D341Med (cell line): ENCODE results near the gene DIMT1.

Source experiments
- DNase-seq: peaks from one replicate; pipeline ENCODE4 v3.0.0; 2012; ENCODE audit warnings: low spot score

DIMT1 gene

DNA sequence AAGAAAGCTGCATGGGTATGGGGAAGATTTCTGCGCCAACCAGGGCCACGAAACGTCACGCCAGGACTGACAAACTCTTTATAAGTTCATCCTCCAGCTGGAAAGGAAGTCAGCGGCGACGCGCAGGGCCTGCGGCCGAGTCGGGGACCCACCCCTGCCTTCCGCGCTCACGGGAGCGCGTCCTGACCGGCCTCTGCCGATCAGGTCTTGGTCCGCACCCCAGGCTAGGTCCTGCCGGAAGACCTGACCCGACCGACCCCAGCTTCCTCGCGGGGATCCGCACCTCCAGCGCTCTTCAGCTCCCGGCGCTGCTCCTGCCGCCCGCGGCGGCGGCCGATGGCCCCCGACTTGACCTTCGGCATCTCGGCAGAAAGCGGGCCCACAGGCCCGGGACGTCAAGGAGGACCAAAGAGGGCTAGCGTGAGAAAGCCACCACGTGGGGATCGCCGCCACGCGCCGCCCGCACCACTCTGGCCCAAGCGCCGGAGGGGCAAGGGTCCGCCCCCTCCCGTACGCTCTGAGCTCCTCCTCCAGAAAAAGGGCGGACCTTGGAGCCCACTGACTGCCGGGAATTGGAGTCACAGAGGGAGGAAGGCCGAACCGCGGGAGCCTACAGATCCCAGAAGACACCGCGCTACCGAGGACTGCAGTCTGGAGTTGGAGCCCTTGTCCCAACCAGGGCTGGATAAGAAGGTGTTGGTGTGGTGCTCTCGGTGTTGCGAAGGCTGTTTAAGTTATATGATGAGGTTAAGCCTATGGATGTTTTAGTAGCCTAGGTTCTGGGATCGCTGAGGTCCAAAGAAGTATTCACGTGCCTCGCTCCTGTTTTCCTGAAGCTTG, at the start of gene DIMT1:
DIMT1 (minus strand) TSS at position 495 of the 840 bp plus-strand sequence; CDS start at position 362, 133 bp downstream.
- peak; percentile 92 for DNase-seq

GRCh38 chr5:62450259-62450658, 46.6 kb upstream of the DIMT1 start:
- DNase-seq, result no peak

- DNase-seq, result no peak
Measured at GRCh38 chr5:62448528-62448927, 44.8 kb upstream of the DIMT1 start.

DNA sequence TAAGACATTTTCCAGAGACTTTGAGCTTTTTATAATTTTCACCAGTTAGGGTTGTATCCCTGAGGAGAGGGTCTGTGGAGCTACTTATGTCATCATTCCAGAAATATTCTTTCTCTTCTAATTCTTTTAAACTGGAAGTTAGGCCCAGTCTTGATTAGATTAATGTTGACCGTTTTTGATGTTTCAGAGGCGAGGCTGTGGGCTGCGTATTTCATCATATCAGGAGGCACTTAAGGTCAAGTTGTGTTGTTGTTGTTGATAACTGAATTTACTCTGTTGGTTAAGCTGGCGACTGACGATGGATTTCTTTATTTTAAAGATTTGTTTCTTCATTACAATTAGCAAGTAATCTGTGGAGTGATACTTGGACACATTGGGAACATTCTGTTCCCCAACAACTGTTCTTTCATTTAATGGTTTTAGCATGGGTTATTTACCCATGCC, 28.9 kb upstream of the DIMT1 start:
- DNase-seq, result no peak

DNA sequence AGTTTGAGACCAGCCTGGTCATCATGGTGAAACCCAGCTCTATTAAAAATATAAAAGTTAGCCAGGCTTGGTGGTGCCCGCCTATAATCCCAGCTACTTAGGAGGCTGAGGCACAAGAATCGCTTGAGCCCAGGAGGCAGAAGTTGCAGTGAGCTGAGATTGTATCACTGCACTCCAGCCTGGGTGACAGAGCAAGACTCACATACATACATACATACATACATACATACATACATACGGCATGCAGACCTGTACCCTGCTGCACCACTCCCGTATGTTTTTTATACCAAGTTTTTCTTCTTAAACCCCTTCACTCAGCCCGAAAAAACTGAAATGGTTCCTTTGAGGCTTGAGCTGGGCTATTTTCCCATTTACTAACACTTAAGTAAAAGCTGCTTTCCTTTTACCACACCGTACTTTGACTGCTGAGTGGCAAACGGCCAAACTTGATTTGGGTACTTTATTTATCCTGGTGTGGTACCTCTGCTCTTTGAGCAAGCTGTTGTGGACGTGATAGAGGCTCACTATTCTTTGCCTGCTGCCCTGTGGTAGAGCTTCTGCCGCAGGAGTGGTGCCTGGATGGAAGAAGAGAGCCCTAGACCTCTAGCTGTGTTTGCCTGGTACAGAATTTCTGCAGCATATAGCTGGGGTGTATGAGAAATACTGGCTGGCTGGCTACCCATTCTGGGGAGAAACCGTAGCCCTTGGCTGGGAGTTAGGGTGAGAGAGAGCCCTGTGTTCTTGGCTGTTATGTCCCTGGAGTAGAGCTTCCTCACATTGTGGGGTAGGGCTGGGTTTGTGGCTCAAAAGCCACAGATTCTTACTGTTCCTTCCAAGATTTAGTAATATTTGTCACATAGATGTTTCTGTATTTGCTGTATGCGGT, 28.3 kb upstream of the DIMT1 start:
- no peak for DNase-seq

GRCh38 chr5:62424763-62425162, 21.1 kb upstream of the DIMT1 start:
- DNase-seq, result no peak

GRCh38 chr5:62421414-62421813, 17.7 kb upstream of the DIMT1 start:
- DNase-seq, result no peak

DNA sequence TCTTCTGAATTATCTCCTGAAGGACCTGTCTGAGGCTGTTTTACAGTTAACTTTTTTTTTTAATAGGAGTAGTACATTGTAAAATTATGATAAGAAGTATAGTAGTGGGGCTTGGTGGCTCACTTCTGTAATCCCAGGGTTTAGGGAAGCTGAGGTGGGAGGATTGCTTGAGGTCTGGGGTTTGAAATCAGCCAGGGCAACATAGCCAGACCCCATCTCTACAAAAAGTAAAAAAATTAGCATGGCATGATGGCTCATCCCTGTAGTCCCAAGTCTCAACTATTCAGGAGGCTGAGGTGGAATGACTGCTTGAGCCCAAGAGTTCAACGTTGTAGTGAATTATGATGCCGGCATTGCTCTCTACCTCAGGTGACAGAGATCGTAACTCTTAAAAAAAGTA, 15.9 kb upstream of the DIMT1 start:
- DNase-seq, result no peak

DNA sequence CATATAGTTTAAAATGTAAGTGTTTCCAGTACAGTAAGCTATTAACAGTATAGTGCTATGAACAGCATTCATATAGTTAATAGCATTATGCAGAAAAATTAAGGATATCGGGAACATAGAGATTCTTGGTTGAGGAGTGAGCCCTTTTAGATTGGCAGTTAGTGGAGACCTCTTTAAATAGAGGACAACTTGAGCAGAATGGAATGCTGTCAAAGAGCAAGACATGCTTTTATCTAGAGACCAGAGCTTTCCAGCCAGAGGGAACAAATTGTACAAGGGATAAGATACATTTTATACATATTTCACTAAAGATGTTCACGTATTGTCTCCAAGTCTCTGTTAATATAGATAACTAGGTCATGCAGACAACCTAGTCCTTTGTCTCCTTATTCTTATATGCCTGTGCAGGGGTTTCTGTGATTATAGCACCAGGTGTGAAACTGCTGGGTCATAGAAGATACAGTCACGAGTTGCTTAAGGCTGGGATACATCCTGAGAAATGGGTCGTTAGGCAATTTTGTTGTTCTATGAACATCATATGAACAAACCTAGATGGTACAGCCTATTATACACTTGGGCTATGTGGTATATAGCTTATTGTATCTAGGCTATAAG, 14.9 kb upstream of the DIMT1 start:
- DNase-seq, result no peak

DNA sequence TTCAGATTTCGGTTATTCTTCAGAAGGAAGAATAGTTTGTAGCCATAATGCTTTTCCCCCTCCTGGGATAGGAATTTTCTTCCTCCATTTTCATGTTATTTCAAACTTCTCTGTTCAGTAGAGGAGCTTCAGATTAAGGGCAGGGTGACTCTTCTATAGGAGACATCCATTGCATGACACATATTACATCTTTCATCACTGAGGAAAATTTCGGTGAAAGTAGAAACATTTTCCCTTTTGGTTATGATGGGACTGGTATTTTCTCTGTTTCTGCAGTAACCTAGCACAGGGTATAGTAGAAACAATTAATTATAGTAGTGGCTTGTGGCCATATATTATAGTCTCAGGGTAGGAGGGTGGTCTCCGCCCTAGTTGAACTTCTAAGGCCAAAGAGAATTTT, 10.0 kb upstream of the DIMT1 start:
- DNase-seq, result no peak

DNA sequence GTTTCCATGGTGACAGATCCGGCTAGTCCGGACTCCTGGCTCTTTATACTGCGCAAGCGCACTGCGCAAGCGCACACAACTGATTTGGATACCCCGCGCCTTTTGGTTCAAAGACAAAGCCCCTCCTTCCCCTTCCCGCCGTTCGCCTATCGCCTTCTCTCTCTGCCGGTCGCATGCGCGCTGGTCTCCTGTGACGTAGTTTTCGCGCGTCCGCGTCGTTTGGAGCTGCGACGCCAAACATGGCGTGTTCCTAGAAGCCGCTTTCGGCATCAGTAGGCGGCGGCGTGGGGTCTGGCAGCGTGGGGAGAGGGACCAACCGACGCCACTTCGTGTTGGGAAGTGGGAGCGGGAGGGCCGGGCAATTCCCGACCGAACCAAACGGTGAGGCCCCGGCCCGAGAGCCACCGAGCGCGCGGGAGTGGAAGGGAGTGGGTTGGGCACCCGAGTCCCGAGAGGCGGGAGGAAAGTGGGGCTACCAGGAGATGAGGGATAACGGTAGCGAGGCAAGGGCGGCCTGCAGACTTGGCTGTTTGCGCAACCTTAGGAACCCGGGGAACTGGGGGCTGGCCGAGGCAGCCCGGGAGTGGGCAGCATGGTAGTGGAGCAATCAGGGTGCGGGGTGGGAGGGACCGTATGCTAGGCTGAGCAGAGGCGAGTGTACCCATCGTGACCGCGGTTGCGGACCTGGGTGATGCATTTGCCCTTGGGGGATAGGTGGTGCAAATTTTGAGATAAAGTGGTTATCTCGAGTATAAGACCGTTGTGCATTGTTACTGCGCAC, 9.0 kb upstream of the DIMT1 start, which contains the start of gene IPO11:
IPO11 (plus strand) TSS at position 215 of the 781 bp plus-strand sequence. CDS start 24,517 bp downstream, outside the sequence.
- peak; percentile 93 for DNase-seq

DNA sequence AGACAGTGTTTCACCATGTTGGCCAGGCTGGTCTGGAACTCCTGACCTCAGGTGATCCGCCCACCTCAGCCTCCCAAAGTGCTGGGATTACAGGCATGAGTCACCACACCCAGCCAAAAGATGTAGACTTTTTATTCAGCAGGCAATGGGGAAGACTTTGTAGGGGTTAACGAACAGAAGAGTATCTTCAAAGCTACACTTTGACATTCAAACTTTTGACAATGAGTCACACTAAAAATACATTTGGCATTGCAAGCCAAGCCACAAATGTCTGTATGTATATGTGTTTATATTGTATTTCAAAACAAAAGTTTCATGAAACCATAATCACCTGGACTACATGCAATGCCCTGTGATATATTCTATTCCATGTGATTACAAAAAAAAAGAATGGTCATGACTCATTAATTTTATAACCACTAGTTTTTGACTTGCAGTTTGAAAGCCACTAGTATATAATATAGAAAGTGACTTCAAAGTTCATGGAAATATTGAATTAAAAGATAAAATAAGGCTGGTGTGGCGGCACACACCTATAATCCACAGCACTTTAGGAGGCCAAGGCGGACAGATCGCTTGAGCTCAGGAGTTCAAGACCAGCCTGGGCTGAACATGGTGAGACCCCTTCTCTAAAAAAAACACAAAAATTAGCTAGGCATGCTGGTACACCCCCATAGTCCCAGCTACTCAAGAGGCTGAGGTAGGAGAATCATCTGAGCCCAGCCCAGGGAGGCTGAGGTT, 8.3 kb downstream of the DIMT1 start:
- no peak for DNase-seq

DNA sequence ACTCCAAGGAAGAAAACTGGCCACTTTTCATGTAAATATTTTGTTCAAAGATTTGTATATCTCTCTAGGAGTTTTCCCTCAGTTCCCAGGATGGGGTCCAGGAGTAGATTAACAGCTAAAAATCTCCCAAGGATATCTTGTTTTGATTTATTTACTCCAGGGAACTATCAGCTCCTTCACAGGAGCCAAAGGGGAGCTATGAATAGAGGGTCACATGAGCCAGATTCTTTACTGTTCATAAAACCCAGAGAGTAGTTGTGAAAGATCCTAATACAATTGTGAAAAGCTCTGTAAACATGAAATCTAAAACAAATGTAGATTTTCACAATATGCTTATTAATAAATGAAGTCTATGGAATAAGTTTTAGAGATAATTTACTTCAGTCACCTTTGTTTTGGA, 16.9 kb downstream of the DIMT1 start:
- no peak for DNase-seq

GRCh38 chr5:62385816-62386400, 17.8 kb downstream of the DIMT1 start:
- no peak for DNase-seq

DNA sequence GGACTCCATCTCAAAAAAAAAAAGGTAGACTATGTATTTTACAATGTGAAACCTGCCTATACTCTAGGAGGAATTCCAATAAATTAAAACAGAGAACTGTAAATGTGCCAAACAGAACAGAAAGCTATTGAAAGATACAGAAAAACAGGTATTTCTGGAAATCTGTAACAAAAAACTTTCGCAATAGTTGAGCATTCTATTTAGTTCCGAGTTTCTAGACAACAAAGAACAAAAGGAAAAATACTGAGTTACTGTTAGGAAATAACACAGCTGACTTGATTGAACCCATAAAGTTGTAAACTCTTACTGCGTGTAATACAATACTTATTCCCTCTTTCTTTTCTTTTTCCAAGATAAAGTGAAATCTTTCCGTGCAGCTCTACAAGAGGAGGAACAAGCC, 18.6 kb downstream of the DIMT1 start:
- no peak for DNase-seq

DNA sequence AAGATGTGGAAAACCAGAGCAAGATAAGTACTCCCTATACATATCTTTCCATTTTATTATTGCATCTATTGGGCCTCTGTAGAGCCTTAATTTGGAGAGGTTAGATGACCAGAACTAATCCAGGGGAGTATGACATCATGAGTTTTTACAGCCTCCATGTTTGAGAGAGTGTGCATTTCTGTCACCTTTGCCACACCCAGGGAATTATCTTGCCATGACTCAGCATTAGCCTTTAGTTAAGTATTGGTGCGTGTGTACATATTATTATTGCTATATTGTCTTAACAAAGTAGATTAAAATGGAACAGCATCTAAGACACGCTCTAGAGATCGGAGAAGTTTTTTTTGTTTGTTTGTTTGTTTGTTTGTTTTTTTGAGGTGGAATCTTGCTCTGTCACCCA, 27.6 kb downstream of the DIMT1 start:
- DNase-seq, result no peak

DNA sequence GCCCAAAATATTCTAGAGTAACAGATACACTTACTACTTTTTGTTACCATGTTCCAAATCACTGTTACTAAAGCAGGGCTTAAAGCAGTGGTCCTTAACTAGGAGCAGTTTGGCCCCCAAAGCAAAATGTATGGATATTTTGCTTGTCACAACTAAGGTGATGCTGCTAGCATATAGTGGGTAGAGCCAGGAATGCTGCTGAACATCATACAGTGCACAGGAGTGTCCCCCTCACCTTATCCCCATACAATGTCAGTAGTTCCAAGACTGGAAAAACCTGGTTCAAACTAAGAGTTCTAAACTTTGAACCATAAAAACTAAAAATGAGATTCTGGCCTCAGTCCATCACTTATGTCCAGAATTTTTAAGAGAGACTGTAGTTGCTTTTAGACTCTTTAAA, 28.1 kb downstream of the DIMT1 start:
- DNase-seq, result no peak

- DNase-seq, result no peak
Measured at GRCh38 chr5:62374090-62374489, 29.6 kb downstream of the DIMT1 start.

DNA sequence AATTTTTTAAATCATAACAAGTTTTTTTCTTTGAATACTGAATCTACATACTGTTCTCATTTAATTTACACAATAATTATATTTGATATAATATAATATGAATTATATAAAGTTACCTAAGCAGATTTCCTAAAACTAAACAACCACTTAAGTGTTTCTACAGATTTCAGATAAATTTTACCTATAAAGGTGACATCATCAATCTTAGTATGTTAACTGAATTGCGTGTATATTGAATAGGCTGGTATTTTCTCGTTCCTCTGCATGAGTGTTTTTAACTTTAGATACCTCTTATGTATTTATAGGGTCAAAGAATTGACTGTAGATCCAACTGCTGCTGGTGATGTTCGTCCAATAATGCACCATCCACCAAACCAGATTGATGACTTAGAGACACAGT, 30.3 kb downstream of the DIMT1 start:
- DNase-seq, result no peak

GRCh38 chr5:62372600-62372999, 31.1 kb downstream of the DIMT1 start:
- no peak for DNase-seq

DNA sequence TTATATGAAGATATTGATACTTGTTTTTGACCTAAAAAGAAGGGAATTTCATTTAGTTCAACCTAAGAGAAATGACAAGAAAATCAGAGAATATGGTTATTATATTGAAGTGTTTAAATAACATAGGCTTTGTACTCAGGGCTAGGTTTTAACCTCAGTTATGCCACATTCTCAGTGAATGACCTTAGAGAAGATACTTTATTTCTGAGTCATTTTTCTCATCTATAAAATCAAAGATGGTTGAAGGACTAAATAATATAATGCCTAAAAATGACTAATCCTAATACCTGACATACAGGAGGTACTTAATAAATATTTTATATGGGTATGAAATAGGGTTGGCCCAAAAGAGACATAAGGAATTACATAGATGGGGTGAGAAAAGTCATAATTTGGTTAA, 32.3 kb downstream of the DIMT1 start:
- DNase-seq, result no peak
